ENCODE data around the gene NCK1. TPM values are rescaled to one million over a fixed set of nuclear protein-coding genes. Genes with fewer than 3 reads are reported as not detected.

NCK1 gene
- total RNA-seq, 5 donors from 2014 or later (not counting 1 experiment from before 2014, with no cell fraction given) = 46.9 to 65.3 (median 50.9) TPM

GRCh38 chr3:136914739-136915138 lies 52.7 kb downstream of the NCK1 start:
- DNase-seq (no peak), ATAC-seq (replicated peaks in 1 of 4) (no peak)
- Mint-ChIP-seq H3K9me3 (peaks cover 0 to 6% (median 4%) of the 10 kb centered on the region in 3 donors), H3K27me3 (no peaks in the 10 kb centered on the region), H3K4me3 (no peak overlapping the region), H3K27ac (peak overlapping the region in 1 of 2 donors; percentile 63), H3K4me1 (peaks cover 91 to 95% (median 93%) of the 10 kb centered on the region in 3 donors), H3K36me3 (peaks cover 38% of the 10 kb centered on the region)
- Histone ChIP-seq H3K4me3 (ENCODE audit: control insufficient read depth in 1 of 2, extremely low read depth in 1 of 2, low read length in 1 of 2) (no peak overlapping the region), H3K27me3 (replicated peaks in 1 of 2; ENCODE audit: control insufficient read depth in 2 of 2, extremely low read depth in 1 of 2, insufficient read depth in 2 of 2, low read length in 1 of 2) (no peaks in the 10 kb centered on the region), H3K36me3 (ENCODE audit: control insufficient read depth in 2 of 2, extremely low read depth in 1 of 2, insufficient read depth in 1 of 2, low read length in 1 of 2) (no peaks in the 10 kb centered on the region), H3K9me3 (no peaks in the 10 kb centered on the region), H3K27ac (ENCODE audit: low read length) (no peak overlapping the region), H3K4me1 (ENCODE audit: control insufficient read depth in 1 of 2, extremely low read depth in 1 of 2, insufficient read depth in 2 of 2, low read length in 2 of 2) (peaks cover 16 to 28% of the 10 kb centered on the region in 2 experiments)
- ChIA-PET CTCF (no interaction called here), POLR2A (no interaction called here)
- 88% methylated on average over 1 of the region's 3 CpGs for WGBS (ENCODE audit: insufficient coverage)

- Mint-ChIP-seq H3K27ac (peak overlapping the region; percentile 60 to 66), H3K4me3 (no peak overlapping the region), H3K36me3 (peaks cover 35% of the 10 kb centered on the region), H3K27me3 (no peaks in the 10 kb centered on the region), H3K4me1 (peaks cover 92 to 93% (median 93%) of the 10 kb centered on the region in 3 donors), H3K9me3 (peaks cover 0 to 6% (median 4%) of the 10 kb centered on the region in 3 donors)
- POLR2A ChIA-PET = interaction anchor here in 1 of 2 donors (0.5 to 0.7 kb wide), 2 partner anchors 21 to 120 kb away, joined by 5 to 12 read pairs; no protein-coding TSS in a partner anchor
- H3K4me1 ChIP-seq (ENCODE audit: control insufficient read depth in 1 of 2, extremely low read depth in 1 of 2, insufficient read depth in 2 of 2, low read length in 2 of 2) = peaks cover 16 to 31% of the 10 kb centered on the region in 2 experiments
- no CpG with 5 or more reads among the region's 1 CpG for WGBS (ENCODE audit: insufficient coverage)
- H3K36me3 ChIP-seq (ENCODE audit: control insufficient read depth in 2 of 2, extremely low read depth in 1 of 2, insufficient read depth in 1 of 2, low read length in 1 of 2) = no peaks in the 10 kb centered on the region
- no peak overlapping the region for H3K4me3 ChIP-seq (ENCODE audit: control insufficient read depth in 1 of 2, extremely low read depth in 1 of 2, low read length in 1 of 2)
- H3K9me3 ChIP-seq = no peaks in the 10 kb centered on the region
- CTCF ChIA-PET = no interaction called here
- no peak for ATAC-seq (replicated peaks in 1 of 4)
- H3K27me3 ChIP-seq (replicated peaks in 1 of 2; ENCODE audit: control insufficient read depth in 2 of 2, extremely low read depth in 1 of 2, insufficient read depth in 2 of 2, low read length in 1 of 2) = no peaks in the 10 kb centered on the region
- no peak for DNase-seq
- H3K27ac ChIP-seq (ENCODE audit: low read length) = no peak overlapping the region
Measured at GRCh38 chr3:136916223-136916622, 54.2 kb downstream of the NCK1 start.

GRCh38 chr3:136919799-136920580 lies 58.0 kb downstream of the NCK1 start:
- Mint-ChIP-seq H3K36me3 (peaks cover 14% of the 10 kb centered on the region), H3K27me3 (no peaks in the 10 kb centered on the region), H3K4me1 (peaks cover 88 to 92% (median 89%) of the 10 kb centered on the region in 3 donors), H3K27ac (peak overlapping the region; percentile 72 to 97), H3K9me3 (no peaks in the 10 kb centered on the region), H3K4me3 (peak overlapping the region; percentile 41 to 46 (median 46))
- Histone ChIP-seq H3K4me1 (ENCODE audit: control insufficient read depth in 1 of 2, extremely low read depth in 1 of 2, insufficient read depth in 2 of 2, low read length in 2 of 2) (peaks cover 22 to 33% of the 10 kb centered on the region in 2 experiments), H3K36me3 (ENCODE audit: control insufficient read depth in 2 of 2, extremely low read depth in 1 of 2, insufficient read depth in 1 of 2, low read length in 1 of 2) (no peaks in the 10 kb centered on the region), H3K9me3 (no peaks in the 10 kb centered on the region), H3K27me3 (replicated peaks in 1 of 2; ENCODE audit: control insufficient read depth in 2 of 2, extremely low read depth in 1 of 2, insufficient read depth in 2 of 2, low read length in 1 of 2) (no peaks in the 10 kb centered on the region), H3K4me3 (ENCODE audit: control insufficient read depth in 1 of 2, extremely low read depth in 1 of 2, low read length in 1 of 2) (no peak overlapping the region), H3K27ac (ENCODE audit: low read length) (peak overlapping the region; percentile 86)
- ATAC-seq (replicated peaks in 1 of 4) (peak; percentile 85 to 97 (median 94)), DNase-seq (peak in 14 of 35 experiments; percentile 4 to 81 (median 18))
- no CpG with 5 or more reads among the region's 1 CpG for WGBS (ENCODE audit: insufficient coverage)
- ChIA-PET CTCF (interaction anchor here (0.6 to 1.8 kb wide), 5 partner anchors 10 to 738 kb away, joined by 3 to 11 read pairs (median 5); partner anchors contain the start of genes NCK1 (in 1 of the 2) and STAG1 (in 1 of the 2)), POLR2A (interaction anchor here (0.5 to 2.6 kb wide), 6 partner anchors 10 to 630 kb away, joined by 3 to 18 read pairs (median 3); partner anchors contain the start of genes NCK1 (in 1 of the 2) and STAG1 (in 1 of the 2))

GRCh38 chr3:136920904-136921611 lies 59.0 kb downstream of the NCK1 start:
- Mint-ChIP-seq H3K9me3 (no peaks in the 10 kb centered on the region), H3K4me1 (peaks cover 85 to 88% (median 86%) of the 10 kb centered on the region in 3 donors), H3K27ac (peak overlapping the region; percentile 88 to 97), H3K27me3 (no peaks in the 10 kb centered on the region), H3K36me3 (peaks cover 5% of the 10 kb centered on the region), H3K4me3 (peak overlapping the region; percentile 41 to 82 (median 63))
- Histone ChIP-seq H3K36me3 (ENCODE audit: control insufficient read depth in 2 of 2, extremely low read depth in 1 of 2, insufficient read depth in 1 of 2, low read length in 1 of 2) (no peaks in the 10 kb centered on the region), H3K4me3 (ENCODE audit: control insufficient read depth in 1 of 2, extremely low read depth in 1 of 2, low read length in 1 of 2) (peak overlapping the region in 1 of 2 donors; percentile 19), H3K4me1 (ENCODE audit: control insufficient read depth in 1 of 2, extremely low read depth in 1 of 2, insufficient read depth in 2 of 2, low read length in 2 of 2) (peaks cover 17 to 33% of the 10 kb centered on the region in 2 experiments), H3K9me3 (no peaks in the 10 kb centered on the region), H3K27me3 (replicated peaks in 1 of 2; ENCODE audit: control insufficient read depth in 2 of 2, extremely low read depth in 1 of 2, insufficient read depth in 2 of 2, low read length in 1 of 2) (no peaks in the 10 kb centered on the region), H3K27ac (ENCODE audit: low read length) (peak overlapping the region; percentile 86)
- 47% methylated on average over 2 of the region's 4 CpGs for WGBS (ENCODE audit: insufficient coverage)
- DNase-seq (peak in 1 of 35 experiments; percentile 45), ATAC-seq (replicated peaks in 1 of 4) (peak in 2 of 4 experiments; percentile 32 to 41)
- ChIA-PET CTCF (no interaction called here), POLR2A (no interaction called here)

GRCh38 chr3:136925425-136926190 lies 63.6 kb downstream of the NCK1 start:
- POLR2A ChIA-PET = interaction anchor here in 1 of 2 donors (1.0 kb wide), 1 partner anchor 9 kb away, joined by 4 read pairs; no protein-coding TSS in a partner anchor
- no peak for ATAC-seq (replicated peaks in 1 of 4)
- peaks cover 7 to 12% of the 10 kb centered on the region in 2 experiments for H3K4me1 ChIP-seq (ENCODE audit: control insufficient read depth in 1 of 2, extremely low read depth in 1 of 2, insufficient read depth in 2 of 2, low read length in 2 of 2)
- no peak for DNase-seq
- no peak overlapping the region for H3K27ac ChIP-seq (ENCODE audit: low read length)
- peaks cover 64 to 72% (median 72%) of the 10 kb centered on the region in 3 donors for H3K4me1 Mint-ChIP-seq
- peaks cover 24% of the 10 kb centered on the region for H3K36me3 Mint-ChIP-seq
- no peaks in the 10 kb centered on the region for H3K9me3 ChIP-seq
- H3K9me3 Mint-ChIP-seq = no peaks in the 10 kb centered on the region
- H3K27ac Mint-ChIP-seq = no peak overlapping the region
- H3K4me3 ChIP-seq (ENCODE audit: control insufficient read depth in 1 of 2, extremely low read depth in 1 of 2, low read length in 1 of 2) = no peak overlapping the region
- CTCF ChIA-PET = interaction anchor here (0.9 to 1.2 kb wide), 3 partner anchors 19 to 173 kb away, joined by 3 read pairs; partner anchors contain the start of gene STAG1 (in 1 of the 2)
- H3K27me3 Mint-ChIP-seq = no peaks in the 10 kb centered on the region
- WGBS (ENCODE audit: insufficient coverage) = 67% methylated on average over 2 of the region's 7 CpGs
- H3K27me3 ChIP-seq (replicated peaks in 1 of 2; ENCODE audit: control insufficient read depth in 2 of 2, extremely low read depth in 1 of 2, insufficient read depth in 2 of 2, low read length in 1 of 2) = no peaks in the 10 kb centered on the region
- peaks cover 0 to 16% of the 10 kb centered on the region in 2 donors for H3K36me3 ChIP-seq (ENCODE audit: control insufficient read depth in 2 of 2, extremely low read depth in 1 of 2, insufficient read depth in 1 of 2, low read length in 1 of 2)
- H3K4me3 Mint-ChIP-seq = peak overlapping the region in 1 of 3 donors; percentile 7
